HCT116 (cell line): ENCODE measurements around the gene BLACAT1.
A peak's percentile ranks its signal among the peaks of the same experiment; 100 is the strongest.

ENCODE experiments used
- EGR1 ChIP-seq: IDR thresholded peaks from 2 replicates; pipeline ENCODE4 v1.6.1; 2012; ENCODE audit warnings: low read depth
- EZH2 ChIP-seq: fragments of 200-600 bp; sonication (generic); IDR thresholded peaks from 2 replicates; pipeline ENCODE4 v1.6.1; 2017; ENCODE audit warnings: antibody characterized with exemption, mixed run types
- POLR2A ChIP-seq: IDR thresholded peaks from 2 replicates; pipeline ENCODE4 v1.7.0; 2011; ENCODE audit warnings: borderline replicate concordance; ENCODE audit not compliant: insufficient read depth, insufficient read length; ENCODE audit errors: extremely low read depth
- POLR2AphosphoS5 ChIP-seq: IDR thresholded peaks from 2 replicates; pipeline ENCODE4 v1.6.1; 2011; ENCODE audit warnings: mild to moderate bottlenecking, low read depth, low read length, moderate library complexity
- REST ChIP-seq: IDR thresholded peaks from 2 replicates; pipeline ENCODE4 v1.6.1; 2012; ENCODE audit warnings: low read depth
- TCF7L2 ChIP-seq: IDR thresholded peaks from 2 replicates; pipeline ENCODE4 v1.7.0; 2011; ENCODE audit warnings: borderline replicate concordance, inconsistent platforms; ENCODE audit not compliant: insufficient read depth, insufficient read length; ENCODE audit errors: extremely low read depth
- YY1 ChIP-seq: IDR thresholded peaks from 2 replicates; pipeline ENCODE4 v1.6.1; 2011; ENCODE audit warnings: low read length, low read depth, moderate library complexity, mild to moderate bottlenecking; ENCODE audit not compliant: insufficient replicate concordance; ENCODE audit errors: extremely low read depth
- ZFX ChIP-seq: fragments of 450-650 bp; IDR thresholded peaks from 2 replicates; pipeline ENCODE4 v1.6.1; 2017
- TF ChIP-seq, protein P1 (sequence below), 3 experiments: fragments of 200-600 bp in 1 of 3; sonication (generic) in 1 of 3; IDR thresholded peaks in 2 of 3; conservative IDR thresholded peaks in 1 of 3; 2 replicates each; pipeline ENCODE4 v1.5.1; 2012 to 2017; ENCODE audit warnings: low read depth in 2 of 3, low read length in 2 of 3, antibody characterized with exemption in 1 of 3, borderline replicate concordance in 1 of 3, control low read depth in 1 of 3, mild to moderate bottlenecking in 1 of 3, mixed read lengths in 1 of 3, mixed run types in 1 of 3, moderate library complexity in 1 of 3; ENCODE audit not compliant: insufficient read depth in 1 of 3
- TF ChIP-seq, protein P2 (sequence below): IDR thresholded peaks from 2 replicates; pipeline ENCODE4 v1.6.1; 2012

GRCh38 chr1:205435578-205436573 is 20.0 kb downstream of the BLACAT1 start:
- peak; percentile 36; the same call in 1 of the 2 replicates for TF ChIP-seq POLR2AphosphoS5
- TF ChIP-seq, protein P1, sequence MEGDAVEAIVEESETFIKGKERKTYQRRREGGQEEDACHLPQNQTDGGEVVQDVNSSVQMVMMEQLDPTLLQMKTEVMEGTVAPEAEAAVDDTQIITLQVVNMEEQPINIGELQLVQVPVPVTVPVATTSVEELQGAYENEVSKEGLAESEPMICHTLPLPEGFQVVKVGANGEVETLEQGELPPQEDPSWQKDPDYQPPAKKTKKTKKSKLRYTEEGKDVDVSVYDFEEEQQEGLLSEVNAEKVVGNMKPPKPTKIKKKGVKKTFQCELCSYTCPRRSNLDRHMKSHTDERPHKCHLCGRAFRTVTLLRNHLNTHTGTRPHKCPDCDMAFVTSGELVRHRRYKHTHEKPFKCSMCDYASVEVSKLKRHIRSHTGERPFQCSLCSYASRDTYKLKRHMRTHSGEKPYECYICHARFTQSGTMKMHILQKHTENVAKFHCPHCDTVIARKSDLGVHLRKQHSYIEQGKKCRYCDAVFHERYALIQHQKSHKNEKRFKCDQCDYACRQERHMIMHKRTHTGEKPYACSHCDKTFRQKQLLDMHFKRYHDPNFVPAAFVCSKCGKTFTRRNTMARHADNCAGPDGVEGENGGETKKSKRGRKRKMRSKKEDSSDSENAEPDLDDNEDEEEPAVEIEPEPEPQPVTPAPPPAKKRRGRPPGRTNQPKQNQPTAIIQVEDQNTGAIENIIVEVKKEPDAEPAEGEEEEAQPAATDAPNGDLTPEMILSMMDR (IDR thresholded peaks at IDR 0.05 in 2 of 3, conservative IDR thresholded peaks at IDR 0.05 in 1 of 3; ENCODE audit: borderline replicate concordance in 1 of 3, insufficient read depth in 1 of 3, low read depth in 2 of 3, low read length in 2 of 3), result no peak
- TF ChIP-seq, protein P2, sequence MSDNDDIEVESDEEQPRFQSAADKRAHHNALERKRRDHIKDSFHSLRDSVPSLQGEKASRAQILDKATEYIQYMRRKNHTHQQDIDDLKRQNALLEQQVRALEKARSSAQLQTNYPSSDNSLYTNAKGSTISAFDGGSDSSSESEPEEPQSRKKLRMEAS, result no peak
- no peak for TF ChIP-seq ZFX
- TF ChIP-seq POLR2A, result no peak
- TF ChIP-seq REST, result no peak
- TF ChIP-seq TCF7L2, result no peak
- no peak for TF ChIP-seq EZH2
- no peak for TF ChIP-seq YY1
- no peak for TF ChIP-seq EGR1
